GM18867 (cell line): ENCODE results near the gene CAMSAP1.

Experiments used
- ATAC-seq: cut with Tn5 transposase; IDR thresholded peaks from one replicate; pipeline ENCODE4 v1.9.1; 2021; ENCODE audit warnings: mild to moderate bottlenecking, moderate library complexity; ENCODE audit not compliant: unreplicated experiment

CAMSAP1 gene

GRCh38 chr9:135796784-135797485 is 110.4 kb downstream of the CAMSAP1 start:
- ATAC-seq = no peak

GRCh38 chr9:135795391-135795790 is 112.0 kb downstream of the CAMSAP1 start:
- ATAC-seq = no peak

- no peak for ATAC-seq
Observed at GRCh38 chr9:135794361-135794885, 112.9 kb downstream of the CAMSAP1 start.

- no peak for ATAC-seq
Observed at GRCh38 chr9:135794057-135794335, 113.3 kb downstream of the CAMSAP1 start.

- no peak for ATAC-seq
Observed at GRCh38 chr9:135793221-135794056, 113.9 kb downstream of the CAMSAP1 start.

GRCh38 chr9:135792268-135793128 is 114.8 kb downstream of the CAMSAP1 start:
- no peak for ATAC-seq

GRCh38 chr9:135791431-135792267 is 115.7 kb downstream of the CAMSAP1 start:
- no peak for ATAC-seq

- no peak for ATAC-seq
Observed at GRCh38 chr9:135790850-135791249, 116.5 kb downstream of the CAMSAP1 start.

GRCh38 chr9:135790356-135790755 is 117.0 kb downstream of the CAMSAP1 start:
- ATAC-seq = no peak

GRCh38 chr9:135789838-135790291 is 117.5 kb downstream of the CAMSAP1 start:
- no peak for ATAC-seq

- ATAC-seq = no peak
Observed at GRCh38 chr9:135788576-135789300, 118.6 kb downstream of the CAMSAP1 start.

GRCh38 chr9:135787776-135788575 is 119.4 kb downstream of the CAMSAP1 start:
- no peak for ATAC-seq

GRCh38 chr9:135787317-135787716 is 120.0 kb downstream of the CAMSAP1 start:
- no peak for ATAC-seq

- no peak for ATAC-seq
Observed at GRCh38 chr9:135786146-135786690, 121.1 kb downstream of the CAMSAP1 start.

GRCh38 chr9:135785013-135785575 is 122.3 kb downstream of the CAMSAP1 start:
- ATAC-seq = no peak

GRCh38 chr9:135783540-135784245 is 123.7 kb downstream of the CAMSAP1 start:
- ATAC-seq = no peak

GRCh38 chr9:135782946-135783345 is 124.4 kb downstream of the CAMSAP1 start:
- no peak for ATAC-seq

- ATAC-seq = no peak
Observed at GRCh38 chr9:135780626-135781025, 126.7 kb downstream of the CAMSAP1 start.
